DND-41 (cell line): Measurements from ENCODE around the gene MACROD2.

Experiments used
- ATAC-seq: fragments of 200-7000 bp; cut with Tn5 transposase; 3 replicates; pipeline ENCODE4 v1.9.1; 2021; ENCODE audit warnings: low read depth; ENCODE audit not compliant: insufficient read depth
- DNase-seq: peaks from one replicate; pipeline ENCODE4 v3.0.0-alpha.2; 2020
- H2AFZ ChIP-seq: 2 replicates; pipeline ENCODE4 v1.6.0; 2012; ENCODE audit warnings: low read depth, low read length
- H3K27ac ChIP-seq: 2 replicates; pipeline ENCODE4 v1.5.1; 2012; ENCODE audit warnings: low read length, inconsistent platforms
- H3K27me3 ChIP-seq: fragments of 200-600 bp; sonication (generic); 2 replicates; pipeline ENCODE4 v1.6.0; 2012; ENCODE audit warnings: low read length, mild to moderate bottlenecking, inconsistent platforms; ENCODE audit not compliant: insufficient read depth, poor library complexity
- H3K36me3 ChIP-seq: 2 replicates; pipeline ENCODE4 v1.5.1; 2012; ENCODE audit warnings: low read length, inconsistent platforms; ENCODE audit not compliant: insufficient read depth
- H3K4me1 ChIP-seq: 2 replicates; pipeline ENCODE4 v1.5.1; 2012; ENCODE audit warnings: mild to moderate bottlenecking, low read length; ENCODE audit not compliant: insufficient read depth
- H3K4me2 ChIP-seq: 2 replicates; pipeline ENCODE4 v1.6.0; 2012; ENCODE audit warnings: mild to moderate bottlenecking, moderate library complexity, low read length, inconsistent platforms; ENCODE audit not compliant: insufficient read depth
- H3K4me3 ChIP-seq, 2 experiments: fragments of 200-600 bp in 1 of 2; shearing (Covaris generic) in 1 of 2; 2 replicates each; pipeline ENCODE4 v1.5.1; 2012 to 2016; ENCODE audit warnings: inconsistent platforms in 2 of 2, low read length in 2 of 2, mild to moderate bottlenecking in 2 of 2, low read depth in 1 of 2, moderate library complexity in 1 of 2
- H3K79me2 ChIP-seq: 2 replicates; pipeline ENCODE4 v1.6.0; 2012; ENCODE audit warnings: low read length, inconsistent platforms; ENCODE audit not compliant: insufficient read depth
- H3K9ac ChIP-seq: 2 replicates; pipeline ENCODE4 v1.6.0; 2012; ENCODE audit warnings: low read depth, mild to moderate bottlenecking, inconsistent platforms, low read length, moderate library complexity
- H3K9me3 ChIP-seq: 2 replicates; pipeline ENCODE4 v1.5.1; 2012; ENCODE audit warnings: low read length, moderate library complexity, mild to moderate bottlenecking, inconsistent platforms; ENCODE audit not compliant: insufficient read depth, severe bottlenecking
- H4K20me1 ChIP-seq: 2 replicates; pipeline ENCODE4 v1.6.0; 2012; ENCODE audit warnings: low read length; ENCODE audit not compliant: insufficient read depth
- EZH2 ChIP-seq: IDR thresholded peaks from 3 replicates; pipeline ENCODE4 v1.6.1; 2012; ENCODE audit warnings: borderline replicate concordance, low read depth, mild to moderate bottlenecking, moderate library complexity, low read length, inconsistent platforms; ENCODE audit not compliant: severe bottlenecking
- TF ChIP-seq, protein P1 (sequence below): IDR thresholded peaks from 2 replicates; pipeline ENCODE4 v1.5.1; 2012; ENCODE audit warnings: borderline replicate concordance, low read length, moderate library complexity, mild to moderate bottlenecking; ENCODE audit not compliant: poor library complexity, severe bottlenecking; ENCODE audit errors: extremely low read depth

The MACROD2 gene

DNA sequence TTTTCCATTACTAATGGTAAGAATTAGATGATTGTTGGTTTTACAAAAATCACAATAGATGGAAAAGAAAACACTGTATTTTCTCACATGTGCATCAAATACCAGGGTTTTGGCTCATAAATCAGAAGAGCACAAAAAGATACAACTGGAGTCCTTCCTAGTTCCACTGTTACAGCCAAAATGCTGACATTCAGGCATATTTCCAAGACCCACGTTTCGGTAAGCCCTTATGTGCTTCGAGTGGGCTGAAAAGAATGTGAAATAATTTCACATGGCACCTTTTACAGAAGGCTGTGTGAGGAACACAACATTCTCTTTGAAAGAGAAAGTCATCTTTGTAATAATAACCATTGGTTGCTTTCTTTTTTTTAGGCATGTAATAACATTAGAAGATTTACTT is 668.8 kb downstream of the MACROD2 start:
- Histone ChIP-seq H3K9me3 (no peaks in the 10 kb centered on the region), H3K4me3 (no peak overlapping the region), H3K27me3 (no peaks in the 10 kb centered on the region), H3K4me2 (no peak overlapping the region), H3K9ac (no peak overlapping the region), H3K4me1 (no peaks in the 10 kb centered on the region), H3K79me2 (no peaks in the 10 kb centered on the region), H4K20me1 (no peaks in the 10 kb centered on the region), H2AFZ (no peak overlapping the region), H3K27ac (no peak overlapping the region), H3K36me3 (no peaks in the 10 kb centered on the region)
- ATAC-seq (no peak), DNase-seq (no peak)
- TF ChIP-seq, protein P1, sequence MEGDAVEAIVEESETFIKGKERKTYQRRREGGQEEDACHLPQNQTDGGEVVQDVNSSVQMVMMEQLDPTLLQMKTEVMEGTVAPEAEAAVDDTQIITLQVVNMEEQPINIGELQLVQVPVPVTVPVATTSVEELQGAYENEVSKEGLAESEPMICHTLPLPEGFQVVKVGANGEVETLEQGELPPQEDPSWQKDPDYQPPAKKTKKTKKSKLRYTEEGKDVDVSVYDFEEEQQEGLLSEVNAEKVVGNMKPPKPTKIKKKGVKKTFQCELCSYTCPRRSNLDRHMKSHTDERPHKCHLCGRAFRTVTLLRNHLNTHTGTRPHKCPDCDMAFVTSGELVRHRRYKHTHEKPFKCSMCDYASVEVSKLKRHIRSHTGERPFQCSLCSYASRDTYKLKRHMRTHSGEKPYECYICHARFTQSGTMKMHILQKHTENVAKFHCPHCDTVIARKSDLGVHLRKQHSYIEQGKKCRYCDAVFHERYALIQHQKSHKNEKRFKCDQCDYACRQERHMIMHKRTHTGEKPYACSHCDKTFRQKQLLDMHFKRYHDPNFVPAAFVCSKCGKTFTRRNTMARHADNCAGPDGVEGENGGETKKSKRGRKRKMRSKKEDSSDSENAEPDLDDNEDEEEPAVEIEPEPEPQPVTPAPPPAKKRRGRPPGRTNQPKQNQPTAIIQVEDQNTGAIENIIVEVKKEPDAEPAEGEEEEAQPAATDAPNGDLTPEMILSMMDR: no peak
- TF ChIP-seq EZH2: no peak

DNA sequence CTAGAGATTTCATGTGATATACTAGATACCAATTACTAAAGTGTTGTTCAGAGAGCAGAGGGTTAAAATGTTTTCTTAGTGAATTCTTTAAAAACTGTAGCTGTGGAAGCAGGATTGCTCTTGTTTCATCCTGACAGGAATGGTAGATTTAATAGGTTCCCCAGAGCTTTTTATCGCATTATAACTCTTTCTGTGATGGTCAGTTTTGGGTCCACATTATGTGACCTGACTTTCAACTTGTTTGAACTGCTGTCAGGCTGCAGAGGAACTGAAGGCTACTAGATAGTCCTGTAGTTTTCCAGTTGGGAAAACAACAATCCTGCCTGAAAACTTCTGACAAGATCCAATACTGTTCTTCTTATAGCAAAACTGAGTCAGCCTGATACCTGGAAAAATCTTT is 671.4 kb downstream of the MACROD2 start:
- H3K4me2 ChIP-seq: no peak overlapping the region
- no peak for TF ChIP-seq EZH2
- TF ChIP-seq, protein P1: no peak
- no peak overlapping the region for H3K27ac ChIP-seq
- H3K4me1 ChIP-seq: no peaks in the 10 kb centered on the region
- no peaks in the 10 kb centered on the region for H3K9me3 ChIP-seq
- no peaks in the 10 kb centered on the region for H3K79me2 ChIP-seq
- no peak for ATAC-seq
- H2AFZ ChIP-seq: no peak overlapping the region
- no peaks in the 10 kb centered on the region for H3K27me3 ChIP-seq
- DNase-seq: no peak
- H3K36me3 ChIP-seq: no peaks in the 10 kb centered on the region
- H3K4me3 ChIP-seq: no peak overlapping the region
- no peak overlapping the region for H3K9ac ChIP-seq
- H4K20me1 ChIP-seq: no peaks in the 10 kb centered on the region

DNA sequence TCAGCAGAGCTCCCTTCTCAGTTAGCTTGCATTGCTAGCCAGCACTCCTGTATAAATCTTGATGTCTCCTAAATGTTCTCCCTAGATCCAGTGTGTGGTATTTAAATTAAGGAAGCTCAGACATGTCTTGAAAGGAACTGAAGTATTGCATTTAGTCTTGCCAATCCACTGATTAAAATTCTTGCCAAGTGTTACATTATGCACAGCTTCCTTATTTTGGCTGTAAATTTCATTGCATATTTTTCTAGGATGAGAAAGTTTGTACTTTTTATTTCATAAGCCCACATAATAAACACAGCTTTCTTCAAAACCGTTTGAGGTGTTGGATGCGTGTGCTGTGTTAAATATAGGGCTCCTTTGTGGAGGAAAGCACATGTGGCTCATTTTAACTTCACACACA is 671.9 kb downstream of the MACROD2 start:
- no peaks in the 10 kb centered on the region for H3K27me3 ChIP-seq
- H4K20me1 ChIP-seq: no peaks in the 10 kb centered on the region
- no peak overlapping the region for H3K27ac ChIP-seq
- H3K9me3 ChIP-seq: no peaks in the 10 kb centered on the region
- no peaks in the 10 kb centered on the region for H3K79me2 ChIP-seq
- H2AFZ ChIP-seq: no peak overlapping the region
- ATAC-seq: no peak
- no peak overlapping the region for H3K9ac ChIP-seq
- H3K4me3 ChIP-seq: no peak overlapping the region
- no peak overlapping the region for H3K4me2 ChIP-seq
- no peaks in the 10 kb centered on the region for H3K4me1 ChIP-seq
- DNase-seq: no peak
- TF ChIP-seq, protein P1: no peak
- no peak for TF ChIP-seq EZH2
- H3K36me3 ChIP-seq: no peaks in the 10 kb centered on the region

DNA sequence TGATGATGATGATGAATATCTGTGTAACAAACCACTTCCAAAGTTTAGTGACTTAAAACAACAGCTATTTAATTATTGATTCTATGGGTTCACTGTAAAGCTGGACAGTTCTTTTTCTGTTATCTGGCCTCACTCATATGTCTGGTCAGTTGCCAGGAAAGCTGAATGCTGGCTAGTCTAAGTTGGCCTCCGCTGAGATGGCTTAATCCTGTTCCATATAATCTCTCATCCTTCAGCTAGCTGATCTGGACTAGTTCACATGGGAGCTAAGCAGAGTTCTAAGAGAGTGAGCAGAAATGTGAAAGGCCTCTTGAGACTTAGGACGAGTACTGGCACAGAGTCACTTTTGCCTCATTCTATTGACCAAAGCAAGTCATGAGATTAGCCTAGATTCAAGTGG is 676.8 kb downstream of the MACROD2 start:
- no peaks in the 10 kb centered on the region for H4K20me1 ChIP-seq
- H3K4me2 ChIP-seq: no peak overlapping the region
- ATAC-seq: no peak
- H3K27ac ChIP-seq: no peak overlapping the region
- no peaks in the 10 kb centered on the region for H3K4me1 ChIP-seq
- no peak overlapping the region for H3K9ac ChIP-seq
- H3K79me2 ChIP-seq: no peaks in the 10 kb centered on the region
- H3K27me3 ChIP-seq: no peaks in the 10 kb centered on the region
- no peak for DNase-seq
- no peak overlapping the region for H3K4me3 ChIP-seq
- no peaks in the 10 kb centered on the region for H3K36me3 ChIP-seq
- H3K9me3 ChIP-seq: no peaks in the 10 kb centered on the region
- no peak for TF ChIP-seq EZH2
- TF ChIP-seq, protein P1: no peak
- no peak overlapping the region for H2AFZ ChIP-seq
